ENCODE measurements around the gene ADSS1.

ADSS1 gene

GRCh38 chr14:104751539-104752422 lies 27.8 kb downstream of the ADSS1 start:
- DNase-seq = no peak

GRCh38 chr14:104752423-104752734 lies 28.4 kb downstream of the ADSS1 start:
- no peak for DNase-seq

GRCh38 chr14:104752735-104753527 lies 28.9 kb downstream of the ADSS1 start, which contains the start of gene SIVA1:
Gene SIVA1, plus strand, starts transcription at chr14:104753147. Its CDS starts 55 bp downstream, at chr14:104753202.
- peak; percentile 100 for DNase-seq

GRCh38 chr14:104753528-104754212 lies 29.6 kb downstream of the ADSS1 start:
- no peak for DNase-seq

- DNase-seq = no peak
These were observed 30.3 kb downstream of the ADSS1 start for GRCh38 chr14:104754213-104754851.

- no peak for DNase-seq
These were observed 31.6 kb downstream of the ADSS1 start for GRCh38 chr14:104755621-104756020.

- no peak for DNase-seq
These were observed 32.6 kb downstream of the ADSS1 start for GRCh38 chr14:104756477-104757237.

GRCh38 chr14:104757238-104757585 lies 33.2 kb downstream of the ADSS1 start:
- DNase-seq = no peak

GRCh38 chr14:104757681-104758392 lies 33.8 kb downstream of the ADSS1 start:
- no peak for DNase-seq

GRCh38 chr14:104758981-104759969 lies 35.2 kb downstream of the ADSS1 start:
- DNase-seq = no peak

GRCh38 chr14:104765517-104765916 lies 41.5 kb downstream of the ADSS1 start:
- DNase-seq = no peak

- no peak for DNase-seq
These were observed 42.3 kb downstream of the ADSS1 start for GRCh38 chr14:104766256-104766862.

GRCh38 chr14:104766863-104767633 lies 43.0 kb downstream of the ADSS1 start:
- no peak for DNase-seq

GRCh38 chr14:104767634-104767918 lies 43.5 kb downstream of the ADSS1 start:
- no peak for DNase-seq

GRCh38 chr14:104768437-104769323 lies 44.7 kb downstream of the ADSS1 start:
- peak; percentile 46 to 82 for DNase-seq

- DNase-seq = no peak
These were observed 45.5 kb downstream of the ADSS1 start for GRCh38 chr14:104769324-104770071.

GRCh38 chr14:104770072-104770579 lies 46.1 kb downstream of the ADSS1 start:
- no peak for DNase-seq
